Neuron (in vitro differentiated cells): ENCODE measurements around the gene FFAR3.
"Not testable (repeated sequence)": the region's sequence is repeated elsewhere in the genome, so short reads cannot be mapped to it uniquely, and the experiment has no call there.

Source experiments
- H2AFZ ChIP-seq: one replicate; pipeline ENCODE4 v1.6.1; 2013; ENCODE audit warnings: low read depth, mild to moderate bottlenecking, inconsistent platforms, low read length, moderate library complexity
- H3K27me3 ChIP-seq: one replicate; pipeline ENCODE4 v1.6.1; 2013; ENCODE audit warnings: low read length; ENCODE audit not compliant: insufficient read depth
- H3K36me3 ChIP-seq: one replicate; pipeline ENCODE4 v1.6.1; 2013; ENCODE audit warnings: low read length; ENCODE audit not compliant: insufficient read depth
- H3K4me1 ChIP-seq: one replicate; pipeline ENCODE4 v1.6.1; 2013; ENCODE audit warnings: low read length; ENCODE audit not compliant: insufficient read depth
- H3K4me3 ChIP-seq: 2 replicates; pipeline ENCODE4 v1.5.1; 2013; ENCODE audit warnings: mild to moderate bottlenecking, low read length, moderate library complexity
- H3K9me3 ChIP-seq: one replicate; pipeline ENCODE4 v1.6.1; 2013; ENCODE audit warnings: low read length

The FFAR3 gene

GRCh38 chr19:35349614-35350521 is 8.4 kb upstream of the FFAR3 start:
- H2AFZ ChIP-seq, result no peak overlapping the region

GRCh38 chr19:35350591-35350990 is 7.7 kb upstream of the FFAR3 start:
- peaks cover 2% of the 10 kb centered on the region for H3K9me3 ChIP-seq
- H3K4me3 ChIP-seq, result no peak overlapping the region
- peaks cover 43% of the 10 kb centered on the region for H3K27me3 ChIP-seq
- no peaks in the 10 kb centered on the region for H3K36me3 ChIP-seq
- H2AFZ ChIP-seq, result no peak overlapping the region
- no peaks in the 10 kb centered on the region for H3K4me1 ChIP-seq

More at GRCh38 chr19:35349614-35350521, 8.4 kb upstream of the FFAR3 start:
- Histone ChIP-seq H3K4me1 (no peaks in the 10 kb centered on the region), H3K27me3 (peaks cover 42% of the 10 kb centered on the region), H3K36me3 (no peaks in the 10 kb centered on the region), H3K9me3 (peaks cover 2% of the 10 kb centered on the region), H3K4me3 (no peak overlapping the region)

GRCh38 chr19:35351411-35352176 is 6.7 kb upstream of the FFAR3 start:
- peaks cover 2% of the 10 kb centered on the region for H3K9me3 ChIP-seq
- peaks cover 35% of the 10 kb centered on the region for H3K27me3 ChIP-seq
- no peaks in the 10 kb centered on the region for H3K36me3 ChIP-seq
- H2AFZ ChIP-seq, result no peak overlapping the region
- no peaks in the 10 kb centered on the region for H3K4me1 ChIP-seq
- H3K4me3 ChIP-seq, result no peak overlapping the region

GRCh38 chr19:35352177-35352447 is 6.1 kb upstream of the FFAR3 start:
- H3K36me3 ChIP-seq, result no peaks in the 10 kb centered on the region
- H3K4me1 ChIP-seq, result no peaks in the 10 kb centered on the region
- no peak overlapping the region for H2AFZ ChIP-seq
- H3K4me3 ChIP-seq, result no peak overlapping the region
- peaks cover 2% of the 10 kb centered on the region for H3K9me3 ChIP-seq
- H3K27me3 ChIP-seq, result peaks cover 32% of the 10 kb centered on the region

- Histone ChIP-seq H3K27me3 (peaks cover 27% of the 10 kb centered on the region), H3K4me3 (no peak overlapping the region), H3K36me3 (no peaks in the 10 kb centered on the region), H3K9me3 (peaks cover 2% of the 10 kb centered on the region), H2AFZ (no peak overlapping the region), H3K4me1 (no peaks in the 10 kb centered on the region)
These were observed 5.6 kb upstream of the FFAR3 start for GRCh38 chr19:35352448-35353304.

- Histone ChIP-seq H3K4me1 (no peaks in the 10 kb centered on the region), H3K4me3 (no peak overlapping the region), H3K27me3 (peaks cover 25% of the 10 kb centered on the region), H3K36me3 (no peaks in the 10 kb centered on the region), H3K9me3 (peaks cover 2% of the 10 kb centered on the region), H2AFZ (no peak overlapping the region)
These were observed 4.6 kb upstream of the FFAR3 start for GRCh38 chr19:35353635-35354034.

- H3K36me3 ChIP-seq, result no peaks in the 10 kb centered on the region
- no peak overlapping the region for H2AFZ ChIP-seq
- H3K4me3 ChIP-seq, result no peak overlapping the region
- H3K9me3 ChIP-seq, result no peaks in the 10 kb centered on the region
- H3K4me1 ChIP-seq, result no peaks in the 10 kb centered on the region
- peaks cover 13% of the 10 kb centered on the region for H3K27me3 ChIP-seq
These were observed 3.4 kb upstream of the FFAR3 start for GRCh38 chr19:35354898-35355297.

GRCh38 chr19:35355791-35356460 is 2.3 kb upstream of the FFAR3 start:
- H3K4me3 ChIP-seq, result no peak overlapping the region
- peaks cover 8% of the 10 kb centered on the region for H3K27me3 ChIP-seq
- no peaks in the 10 kb centered on the region for H3K4me1 ChIP-seq
- H3K9me3 ChIP-seq, result no peaks in the 10 kb centered on the region
- no peaks in the 10 kb centered on the region for H3K36me3 ChIP-seq
- no peak overlapping the region for H2AFZ ChIP-seq

- not testable (repeated sequence) for H3K4me3 ChIP-seq, H3K27me3 ChIP-seq, H2AFZ ChIP-seq, H3K36me3 ChIP-seq, H3K4me1 ChIP-seq, H3K9me3 ChIP-seq
These were observed 574 bp downstream of the FFAR3 start for GRCh38 chr19:35358834-35359233.

GRCh38 chr19:35359395-35359794 is 1.1 kb downstream of the FFAR3 start:
- not testable (repeated sequence) for H3K4me1 ChIP-seq, H3K36me3 ChIP-seq, H3K9me3 ChIP-seq, H3K4me3 ChIP-seq, H2AFZ ChIP-seq, H3K27me3 ChIP-seq

GRCh38 chr19:35360081-35360480 is 1.8 kb downstream of the FFAR3 start:
- not testable (repeated sequence) for H3K9me3 ChIP-seq, H3K36me3 ChIP-seq, H3K4me1 ChIP-seq, H2AFZ ChIP-seq, H3K4me3 ChIP-seq, H3K27me3 ChIP-seq

GRCh38 chr19:35360880-35361420 is 2.7 kb downstream of the FFAR3 start:
- Histone ChIP-seq H3K27me3 (no peaks in the 10 kb centered on the region), H3K36me3 (no peaks in the 10 kb centered on the region), H3K4me1 (no peaks in the 10 kb centered on the region), H3K9me3 (no peaks in the 10 kb centered on the region), H3K4me3 (no peak overlapping the region), H2AFZ (no peak overlapping the region)
